Stimulated activated CD4-positive, alpha-beta T cell treated with anti-CD3 and anti-CD28 coated beads, TNF-alpha, amount 100 ng/mL, for 48 hours (primary cell): ENCODE results near the gene PIN4.
"Not testable (repeated sequence)": the region's sequence is repeated elsewhere in the genome, so short reads cannot be mapped to it uniquely, and the experiment has no call there.

Experiments
- DNase-seq, 3 donors: peaks; one replicate each; pipeline ENCODE4 v3.0.0-alpha.2; 2020; ENCODE audit warnings: low read depth in 3 of 3

The PIN4 gene

DNA sequence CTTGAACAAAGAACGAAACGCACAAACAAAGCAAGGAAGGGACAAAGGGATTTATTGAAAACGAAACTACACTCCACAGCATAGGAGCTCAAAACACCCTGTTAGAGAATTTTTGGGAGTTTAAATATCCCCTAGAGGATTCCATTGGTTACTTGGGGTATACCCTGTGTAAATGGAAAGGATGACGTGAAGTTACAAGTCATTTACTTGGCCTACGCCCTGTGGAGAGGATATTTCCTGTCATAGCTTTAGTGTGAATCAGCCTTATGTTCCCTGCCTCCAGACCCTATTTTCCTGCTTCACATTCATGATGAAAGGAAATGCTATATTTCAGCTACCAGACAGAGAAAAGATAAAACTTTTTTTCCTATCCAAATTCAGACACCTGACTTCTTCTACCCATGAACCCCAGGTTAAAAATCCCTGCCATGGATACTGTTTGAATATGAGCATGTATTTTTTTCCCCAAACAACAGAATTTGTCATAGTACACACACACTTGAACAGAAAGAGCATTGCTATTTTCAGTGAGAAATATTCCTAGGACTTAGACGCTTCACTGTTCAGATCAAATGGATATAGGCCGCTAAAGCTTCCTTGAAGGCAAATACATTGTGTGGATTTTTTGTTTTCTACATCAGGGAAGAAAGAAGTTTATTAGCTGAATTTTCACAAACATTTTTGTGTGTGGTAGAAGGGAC, 20.4 kb downstream of the PIN4 start:
- DNase-seq: no peak

DNA sequence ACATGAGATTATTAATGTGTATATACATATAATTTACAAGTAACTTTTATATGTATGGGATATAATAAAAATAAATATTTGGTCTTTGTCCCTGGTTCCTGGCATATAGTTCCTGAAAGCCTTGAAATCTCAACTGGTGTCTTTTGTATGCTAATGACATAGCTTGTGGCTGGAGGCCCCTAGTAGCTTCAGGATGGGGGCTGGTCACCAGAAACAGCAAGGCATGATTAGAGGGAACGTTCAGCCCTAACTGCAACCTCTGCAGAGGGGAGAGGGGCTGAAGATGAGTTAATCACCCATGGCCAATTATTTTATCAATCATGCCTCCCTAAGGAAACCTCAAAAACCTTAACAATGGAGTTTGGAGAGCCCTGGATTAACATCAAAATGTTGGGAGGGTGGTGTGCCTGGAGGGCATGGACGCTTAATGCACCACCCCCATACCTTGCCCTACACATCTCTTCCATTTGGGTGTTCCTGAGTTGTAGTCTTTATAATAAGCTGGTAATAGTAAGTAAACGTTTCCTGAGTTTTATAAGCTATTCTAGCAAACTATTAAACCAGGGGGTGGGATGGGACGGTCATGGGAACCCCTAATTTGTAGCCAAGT, 21.3 kb downstream of the PIN4 start:
- no peak for DNase-seq

DNA sequence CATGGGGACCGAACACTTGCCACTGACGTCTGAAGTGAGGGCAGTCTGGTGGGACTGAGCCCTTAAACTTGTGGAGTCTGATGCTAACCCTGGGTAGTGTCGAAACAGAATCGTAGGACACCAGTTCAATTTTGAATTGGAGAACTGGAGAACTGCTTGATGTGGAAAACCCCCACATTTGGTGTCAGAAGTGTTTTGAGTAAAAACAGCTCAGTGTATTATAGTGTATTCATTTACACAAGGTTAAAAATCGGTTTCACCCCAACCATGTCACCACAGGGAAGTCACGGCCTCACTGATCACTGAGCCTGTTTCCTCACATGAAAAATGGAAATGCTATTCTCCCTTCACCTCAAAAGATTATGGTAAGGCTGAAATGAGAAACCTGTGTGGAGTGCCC, 21.9 kb downstream of the PIN4 start:
- no peak for DNase-seq

DNA sequence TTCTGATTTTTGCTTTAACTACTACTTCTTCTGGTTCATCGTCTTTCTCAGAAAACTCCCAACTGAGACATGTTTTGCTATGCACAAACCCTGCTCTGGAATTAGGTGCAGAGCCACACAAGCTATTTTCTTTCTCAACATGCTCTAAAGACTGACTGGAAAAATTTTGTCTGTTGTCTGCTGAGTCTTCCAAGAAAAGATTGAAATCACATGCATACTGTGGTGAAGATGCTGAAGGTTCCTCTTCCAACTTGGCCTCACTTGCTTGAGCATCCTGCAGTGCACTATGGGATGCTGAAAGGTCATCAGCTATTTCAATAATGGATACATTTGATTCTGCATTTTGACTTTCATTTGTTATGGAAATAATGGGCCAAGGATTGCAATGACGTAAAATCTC, 24.1 kb downstream of the PIN4 start:
- DNase-seq: no peak

DNA sequence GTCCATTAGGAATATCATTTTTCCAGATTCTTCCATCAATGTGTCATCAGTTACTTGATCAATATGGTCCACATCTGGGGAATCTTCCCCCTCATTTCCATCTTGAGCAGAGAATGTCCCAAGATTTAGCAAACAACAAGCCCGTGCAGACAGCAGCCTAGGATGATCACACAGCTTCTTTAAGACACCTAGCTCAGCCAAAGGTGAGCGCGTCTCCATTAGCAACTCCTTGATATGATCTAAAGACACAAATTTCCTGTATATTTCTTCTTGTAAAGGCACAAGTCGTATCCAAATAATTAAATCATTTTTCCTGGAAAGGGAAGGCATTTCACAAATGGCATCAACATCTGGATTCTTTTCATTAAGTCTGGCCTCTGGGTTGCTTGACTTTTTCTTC, 25.8 kb downstream of the PIN4 start:
- no peak for DNase-seq

DNA sequence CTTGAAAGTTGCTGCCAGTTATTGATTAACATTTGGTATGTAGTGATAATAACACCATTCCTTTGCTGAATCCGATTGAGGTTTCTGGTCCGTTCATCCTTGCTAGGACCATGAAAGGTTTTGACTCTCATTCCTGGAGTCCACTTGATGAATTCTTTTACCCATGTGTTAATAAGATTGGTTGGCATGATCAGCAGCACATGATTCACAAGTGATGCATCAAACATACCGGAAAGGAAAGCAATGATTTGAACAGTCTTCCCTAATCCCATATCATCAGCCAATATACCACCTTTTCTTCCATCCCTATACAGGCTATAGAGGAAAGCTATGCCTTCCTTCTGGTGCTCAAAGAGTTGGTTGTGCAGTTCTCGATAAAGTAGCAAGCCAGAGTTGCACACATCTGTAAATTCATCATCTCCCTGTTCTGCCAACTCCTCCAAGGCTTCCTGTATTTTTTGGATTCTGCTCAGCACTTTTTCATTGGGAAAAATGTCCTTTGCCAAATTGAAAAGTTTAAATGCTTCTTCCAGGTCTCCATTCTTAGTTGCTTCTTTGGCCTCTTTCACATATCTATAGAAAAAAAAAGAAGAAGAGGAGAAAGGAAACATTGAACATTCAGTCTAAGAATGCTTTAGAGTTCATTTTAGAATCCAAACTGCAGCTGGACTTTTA, 26.7 kb downstream of the PIN4 start:
- no peak for DNase-seq

DNA sequence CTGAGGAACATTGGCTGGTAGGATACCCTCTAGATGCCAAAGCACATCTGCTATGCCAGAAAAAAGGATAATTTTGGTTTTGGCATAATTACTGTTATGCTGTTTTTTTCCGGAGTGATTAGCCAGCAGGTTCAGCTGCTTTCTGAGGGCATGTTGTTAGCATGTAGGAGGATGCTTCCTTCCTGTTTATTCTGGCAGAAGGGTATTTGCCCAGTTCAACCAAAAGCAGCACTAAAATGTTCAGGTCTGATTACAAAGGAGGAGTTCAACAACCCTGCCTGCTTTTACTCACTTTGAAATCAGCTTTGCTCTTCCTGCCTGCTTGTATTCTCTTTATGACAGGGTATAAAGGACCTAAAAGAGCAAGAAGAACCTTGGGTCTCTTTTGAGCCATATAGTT, 35.4 kb downstream of the PIN4 start:
- DNase-seq: no peak

DNA sequence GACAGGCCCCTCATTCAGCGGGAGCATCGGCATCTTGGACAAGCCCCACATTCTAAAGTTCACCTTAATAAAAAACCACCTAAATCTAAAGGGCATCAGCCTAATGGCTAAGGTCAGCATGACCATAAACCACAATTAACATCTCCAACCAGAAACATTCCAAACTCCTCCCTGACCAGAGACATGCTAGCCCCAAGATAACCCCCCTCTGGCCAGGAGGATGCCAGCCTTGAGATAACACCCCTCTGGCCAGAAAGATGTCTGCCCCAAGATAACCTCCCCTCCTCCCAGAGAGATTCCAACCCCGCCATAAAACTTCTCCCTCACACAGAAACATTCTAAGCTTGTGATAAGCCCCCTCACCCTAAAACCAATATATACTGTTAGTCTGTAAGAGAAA, 38.8 kb downstream of the PIN4 start:
- not testable (repeated sequence) for DNase-seq

DNA sequence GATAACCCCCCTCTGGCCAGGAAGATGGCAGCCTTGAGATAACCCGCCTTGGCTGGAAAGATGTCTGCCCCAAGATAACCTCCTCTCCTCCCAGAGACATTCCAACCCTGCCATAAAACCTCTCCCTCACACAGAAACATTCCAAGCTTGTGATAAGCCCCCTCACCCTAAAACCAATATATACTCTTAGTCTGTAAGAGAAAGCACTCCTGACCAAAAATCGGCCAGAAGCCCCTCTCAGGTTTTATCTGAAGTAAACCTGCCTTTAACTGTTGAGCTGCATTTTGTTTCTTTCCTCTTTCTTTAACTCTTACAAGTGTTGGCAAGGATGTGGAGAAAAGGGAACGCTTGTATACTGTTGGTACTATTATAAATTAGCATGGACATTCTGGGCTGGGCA, 48.7 kb downstream of the PIN4 start:
- DNase-seq: no peak

DNA sequence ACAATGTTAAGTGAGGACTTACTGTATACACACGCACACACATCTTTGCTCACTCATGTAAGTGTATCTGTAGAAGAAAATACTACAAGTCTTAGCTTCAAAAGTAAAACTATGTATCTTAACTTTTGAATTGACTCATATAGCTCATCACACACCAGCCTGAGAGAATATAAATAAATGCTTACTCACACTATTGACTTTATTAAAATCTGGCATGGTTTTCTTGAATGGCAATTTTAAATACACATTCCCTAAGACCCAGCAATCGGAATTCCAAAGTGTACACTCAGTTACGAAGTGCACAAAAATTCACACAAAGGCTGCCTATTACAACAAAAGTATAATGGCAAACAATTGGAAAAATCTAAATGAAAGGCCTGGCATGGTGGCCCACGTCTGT, 55.3 kb downstream of the PIN4 start:
- DNase-seq: no peak

DNA sequence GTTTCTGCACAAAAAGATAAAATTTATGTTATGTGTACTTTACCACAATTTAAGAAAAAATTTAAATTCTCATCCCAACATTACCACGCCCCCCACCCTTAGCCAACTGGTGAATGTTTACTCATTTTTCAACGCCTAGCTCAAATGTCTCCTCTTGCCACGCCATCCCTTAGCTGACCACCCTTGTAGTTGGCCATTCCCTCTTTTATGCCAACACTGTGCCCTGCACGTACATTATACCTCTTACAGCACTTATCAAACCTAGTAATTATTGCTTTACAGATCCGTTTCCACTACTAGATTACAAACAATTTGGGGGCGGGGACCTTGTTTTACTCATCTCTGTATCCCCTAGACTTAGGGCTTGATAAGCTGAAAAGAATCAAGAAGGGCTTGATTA, 56.6 kb downstream of the PIN4 start:
- no peak for DNase-seq

DNA sequence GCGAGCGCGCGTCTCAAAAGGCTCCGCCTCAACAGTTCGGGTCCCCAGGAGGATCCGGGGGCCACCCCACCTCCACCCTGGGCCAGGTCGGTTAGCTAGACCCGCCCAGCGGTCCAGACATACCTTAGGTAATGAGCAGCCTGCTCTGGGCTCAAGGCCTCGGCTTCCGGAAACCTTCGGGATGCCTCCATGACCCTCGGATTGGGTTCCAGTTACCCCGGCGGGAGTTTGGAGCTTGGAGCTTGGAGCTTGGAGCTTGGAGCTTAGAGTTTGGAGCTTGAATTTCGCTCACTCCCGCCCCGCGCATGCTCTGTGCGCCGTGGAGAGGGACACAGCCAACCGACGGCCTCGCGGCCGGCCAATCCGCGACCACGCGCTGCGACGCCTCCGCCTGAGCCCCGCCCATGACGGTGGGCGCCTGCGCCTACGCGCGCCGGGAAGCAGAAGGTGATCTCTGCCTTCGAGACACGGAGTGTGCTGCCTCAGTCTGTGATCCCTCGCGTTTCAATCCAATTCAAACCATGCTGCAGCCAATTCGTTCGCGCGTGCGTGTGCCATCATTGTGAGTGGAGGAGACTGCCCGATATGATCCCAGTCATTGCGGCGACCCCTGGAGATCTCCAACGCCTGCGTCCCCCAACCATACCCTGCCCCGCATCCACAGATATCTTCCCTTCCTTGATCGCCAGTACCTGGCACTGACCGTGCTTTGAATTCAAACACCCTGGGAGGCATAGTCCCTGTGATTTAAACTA, 57.3 kb downstream of the PIN4 start, which contains the start of gene ERCC6L:
ERCC6L (minus strand) TSS at position 307 of the 755 bp plus-strand sequence; CDS start at position 191, 116 bp downstream.
- DNase-seq: peak; percentile 58 to 73 (median 70)

DNA sequence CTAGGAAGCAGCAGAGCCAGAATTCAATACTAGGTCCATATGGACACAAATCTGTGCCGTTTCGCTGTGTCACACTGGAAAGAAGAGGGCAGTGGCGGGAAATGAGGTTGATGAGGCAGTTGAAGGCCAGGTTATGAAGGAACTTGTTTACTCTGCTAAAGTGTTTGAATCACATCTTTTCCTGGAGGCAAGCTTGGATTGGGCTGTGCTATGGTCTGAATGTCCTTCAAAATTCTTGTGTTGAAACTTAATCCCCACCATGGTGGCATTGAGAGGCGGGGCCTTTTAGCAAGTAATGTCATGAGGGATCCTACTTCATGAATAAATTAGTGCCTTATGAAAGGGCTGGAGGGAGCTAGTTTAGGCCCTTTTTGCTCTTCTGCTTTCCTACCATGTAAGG, 59.4 kb downstream of the PIN4 start:
- no peak for DNase-seq

DNA sequence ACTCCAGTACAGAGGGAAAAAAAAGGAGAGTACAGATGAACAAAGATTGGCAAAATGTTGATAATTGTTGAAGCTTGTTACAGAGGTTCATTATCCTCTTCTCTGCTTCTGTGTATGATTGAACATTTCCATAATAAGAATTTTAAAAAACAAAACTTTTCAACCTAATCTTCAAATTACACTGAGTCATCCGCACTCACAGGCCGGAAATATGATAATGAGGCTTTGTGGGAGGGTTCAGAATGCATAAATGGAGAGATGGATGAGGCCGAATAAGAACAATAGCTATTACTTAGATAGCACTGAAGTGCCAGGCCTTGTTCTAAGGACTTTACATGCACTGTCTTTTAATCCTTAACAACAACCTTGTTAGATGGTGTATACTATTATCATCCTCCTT, 61.9 kb downstream of the PIN4 start:
- DNase-seq: no peak

DNA sequence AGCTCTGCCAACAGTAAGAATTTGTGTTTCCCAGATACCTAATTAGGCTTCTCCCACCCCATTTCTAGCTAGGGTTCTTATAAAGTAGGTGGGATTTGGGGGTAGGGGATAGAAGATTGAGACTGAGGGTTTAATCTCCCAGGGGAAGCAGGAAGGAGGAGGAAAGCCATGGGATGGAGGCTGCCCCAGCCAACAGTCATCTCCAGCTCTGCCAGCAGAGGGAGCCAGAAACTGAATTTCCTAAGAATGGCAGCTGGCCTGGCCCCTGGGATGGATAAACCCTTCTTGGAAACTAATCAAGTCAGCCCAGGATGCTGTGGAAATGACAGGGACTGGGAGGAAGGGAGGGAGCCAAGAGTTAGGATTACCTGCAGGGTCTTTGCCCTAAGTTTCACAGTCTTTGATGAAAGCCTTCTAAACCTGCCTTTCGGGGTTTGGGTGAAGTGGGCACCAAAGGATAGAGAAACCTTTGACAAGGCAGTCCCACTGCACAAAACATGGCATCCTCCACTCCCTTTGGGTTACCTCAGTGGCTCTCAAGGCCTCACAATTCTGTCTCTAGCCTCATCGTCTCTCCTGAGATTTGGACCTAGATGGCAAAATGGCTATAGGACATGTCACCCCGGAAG, 64.0 kb downstream of the PIN4 start:
- peak in 1 of 3 donors; percentile 20 for DNase-seq

DNA sequence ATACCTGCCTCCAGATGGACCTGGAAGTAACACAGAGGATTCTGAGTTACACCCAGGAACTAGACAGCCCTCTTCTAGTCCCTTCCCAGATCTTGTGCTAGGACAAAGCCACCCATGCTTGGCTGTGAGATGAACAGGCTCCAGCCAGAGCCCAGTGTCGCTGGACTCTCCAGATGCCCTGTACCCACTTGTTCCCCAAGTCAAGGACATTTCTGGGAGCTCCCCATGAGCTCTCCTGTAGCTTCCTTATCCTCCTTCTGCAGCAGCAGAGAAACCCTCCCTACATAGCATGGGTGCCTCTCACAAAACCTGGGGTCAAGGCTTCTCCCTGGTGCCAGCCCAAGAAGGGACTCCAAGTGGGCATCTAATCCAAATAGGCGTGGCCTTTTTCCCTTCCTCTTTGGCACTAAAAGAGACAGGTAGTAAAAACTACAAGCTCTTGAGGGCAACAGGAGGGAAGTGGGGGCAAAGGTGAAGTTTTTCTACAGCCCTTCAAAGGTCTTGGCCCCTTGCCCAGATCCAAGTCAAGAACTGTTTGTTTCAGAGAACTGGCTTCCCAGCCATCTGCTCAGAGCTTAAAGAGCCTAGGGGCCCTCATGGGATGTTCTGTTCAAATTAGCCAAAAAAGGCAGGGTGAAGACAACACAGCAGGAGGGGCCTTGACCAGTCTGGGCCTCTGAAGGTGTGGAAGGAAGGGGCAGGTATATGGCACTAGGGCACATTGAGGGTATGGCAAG, 65.8 kb downstream of the PIN4 start:
- DNase-seq: no peak
